ENCODE data around the gene MICU2.

MICU2 gene, protein sequence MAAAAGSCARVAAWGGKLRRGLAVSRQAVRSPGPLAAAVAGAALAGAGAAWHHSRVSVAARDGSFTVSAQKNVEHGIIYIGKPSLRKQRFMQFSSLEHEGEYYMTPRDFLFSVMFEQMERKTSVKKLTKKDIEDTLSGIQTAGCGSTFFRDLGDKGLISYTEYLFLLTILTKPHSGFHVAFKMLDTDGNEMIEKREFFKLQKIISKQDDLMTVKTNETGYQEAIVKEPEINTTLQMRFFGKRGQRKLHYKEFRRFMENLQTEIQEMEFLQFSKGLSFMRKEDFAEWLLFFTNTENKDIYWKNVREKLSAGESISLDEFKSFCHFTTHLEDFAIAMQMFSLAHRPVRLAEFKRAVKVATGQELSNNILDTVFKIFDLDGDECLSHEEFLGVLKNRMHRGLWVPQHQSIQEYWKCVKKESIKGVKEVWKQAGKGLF

DNA sequence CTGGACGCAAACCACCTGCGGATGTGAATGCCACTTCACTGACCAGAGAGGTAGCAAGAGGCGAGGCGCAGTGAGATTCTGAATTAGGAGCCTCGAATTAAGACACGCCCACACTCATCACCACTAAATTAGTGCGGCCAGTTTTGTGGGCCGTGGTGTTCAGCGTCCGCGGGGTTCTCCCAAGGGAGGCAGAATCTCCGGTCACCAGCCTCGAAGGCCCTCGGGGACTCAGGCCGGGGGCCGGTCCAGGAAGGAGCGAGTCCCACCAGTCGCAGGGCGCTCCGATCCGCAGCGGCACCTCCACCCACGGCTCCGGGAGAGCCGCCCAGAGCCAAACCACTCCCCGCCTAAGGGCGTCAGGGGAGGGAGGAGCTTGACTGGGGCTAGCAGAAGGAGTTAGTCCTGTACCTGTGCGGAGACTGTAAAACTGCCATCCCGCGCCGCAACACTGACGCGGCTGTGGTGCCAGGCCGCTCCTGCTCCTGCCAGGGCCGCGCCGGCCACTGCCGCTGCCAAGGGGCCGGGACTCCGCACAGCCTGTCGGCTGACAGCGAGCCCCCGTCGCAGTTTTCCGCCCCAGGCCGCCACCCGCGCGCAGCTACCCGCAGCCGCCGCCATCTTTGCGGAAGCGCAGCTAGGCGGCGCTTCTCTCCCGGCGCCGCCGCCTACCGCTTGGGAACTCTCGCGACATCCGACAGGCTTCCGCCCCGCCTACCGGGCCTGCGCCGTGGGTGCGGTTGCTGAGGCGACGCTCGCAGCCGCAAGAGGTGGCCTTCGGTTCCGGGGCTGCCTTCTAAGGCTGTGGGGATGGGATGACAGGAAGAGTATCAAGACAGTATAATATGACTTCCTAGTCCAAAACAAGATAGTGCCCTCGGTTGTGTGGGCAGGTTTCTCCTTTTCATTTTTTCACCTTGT is at the start of gene MICU2:
TSS of gene MICU2 (minus strand) at position 640 of the 918 bp plus-strand sequence. CDS start at position 618, 22 bp downstream.
- peak; percentile 95 for DNase-seq

DNA sequence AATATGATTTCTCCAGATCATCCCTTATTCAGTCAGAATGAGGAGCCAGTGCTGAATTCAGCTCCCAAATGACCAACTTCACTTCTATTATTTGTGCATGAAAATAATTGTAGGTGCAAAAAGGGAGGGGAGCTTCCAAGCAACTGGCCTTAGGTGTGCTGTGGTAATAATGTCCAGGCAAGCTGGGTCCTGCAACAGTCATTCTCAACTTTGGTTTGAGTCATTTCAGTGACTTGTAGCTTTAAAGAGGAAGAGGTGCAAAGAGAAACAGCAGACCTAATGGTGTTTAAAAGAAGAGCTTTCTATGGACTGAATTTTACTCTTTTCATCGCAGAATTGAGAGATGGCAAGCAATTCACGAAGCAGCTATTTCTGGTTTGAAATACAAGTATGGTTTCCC is 37.7 kb upstream of the MICU2 start:
- no peak for DNase-seq

DNA sequence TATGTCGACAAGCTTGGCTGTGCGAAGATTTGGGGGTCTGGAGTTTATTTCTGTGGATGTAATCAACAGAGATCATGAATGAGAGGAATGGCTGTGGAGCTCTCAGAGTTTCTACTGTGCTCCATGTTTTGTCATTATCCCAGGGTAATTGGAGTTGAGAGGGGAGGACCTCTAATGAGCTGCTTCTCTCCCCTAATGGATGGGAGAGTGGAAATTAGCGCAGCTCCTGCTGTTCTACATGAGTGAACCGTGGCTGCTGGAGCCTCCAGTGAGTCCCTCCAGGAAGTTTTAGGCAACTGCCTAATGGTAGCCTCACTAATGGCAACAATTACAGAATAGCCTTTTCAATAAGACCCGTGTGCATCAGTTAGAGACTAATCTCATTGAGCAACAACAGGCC is 35.6 kb upstream of the MICU2 start:
- DNase-seq, result no peak

DNA sequence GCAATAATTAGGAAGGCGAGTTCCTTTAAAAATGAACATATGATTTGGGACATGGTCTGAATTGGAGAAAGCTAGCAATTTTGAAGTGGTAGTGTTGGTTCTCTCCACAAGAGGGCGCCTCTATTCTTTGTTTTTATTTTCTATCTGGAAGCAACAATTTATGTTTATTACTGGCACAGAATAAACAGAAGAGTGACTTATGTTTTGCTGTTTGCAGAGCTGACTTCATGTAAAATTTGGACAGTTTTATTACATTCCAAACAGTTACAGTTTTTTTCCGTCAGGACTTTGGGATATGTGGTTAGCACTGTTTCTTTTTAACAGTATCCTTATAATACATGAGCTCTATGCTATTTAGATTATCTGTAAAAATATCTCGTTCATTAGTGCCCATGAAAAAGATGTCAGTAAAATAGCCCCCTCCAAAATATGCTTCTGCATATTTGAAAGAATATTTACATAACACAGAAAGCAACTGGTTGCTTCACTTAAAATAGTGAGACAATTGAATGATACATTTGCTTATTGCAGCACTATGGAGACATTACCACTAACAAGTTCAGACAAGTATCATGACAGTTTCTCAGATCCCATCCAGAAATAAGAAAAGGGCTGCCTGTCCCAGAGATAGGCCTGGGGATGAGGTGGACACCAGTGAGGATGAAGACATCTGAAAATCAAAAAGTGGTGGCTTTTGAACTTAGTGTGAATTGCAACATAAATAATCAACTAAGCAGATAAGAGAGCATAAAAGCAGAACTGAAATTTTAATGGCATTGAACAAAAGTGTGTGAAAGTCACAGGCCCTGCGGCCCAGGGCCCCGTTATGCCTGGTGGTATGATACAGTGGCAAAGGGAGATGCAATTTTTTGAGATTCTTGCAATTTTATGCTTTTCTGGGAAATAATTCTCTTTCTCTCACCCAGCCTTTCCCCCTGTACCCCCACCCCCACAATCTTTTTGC is 34.6 kb upstream of the MICU2 start:
- DNase-seq, result peak; percentile 43

DNA sequence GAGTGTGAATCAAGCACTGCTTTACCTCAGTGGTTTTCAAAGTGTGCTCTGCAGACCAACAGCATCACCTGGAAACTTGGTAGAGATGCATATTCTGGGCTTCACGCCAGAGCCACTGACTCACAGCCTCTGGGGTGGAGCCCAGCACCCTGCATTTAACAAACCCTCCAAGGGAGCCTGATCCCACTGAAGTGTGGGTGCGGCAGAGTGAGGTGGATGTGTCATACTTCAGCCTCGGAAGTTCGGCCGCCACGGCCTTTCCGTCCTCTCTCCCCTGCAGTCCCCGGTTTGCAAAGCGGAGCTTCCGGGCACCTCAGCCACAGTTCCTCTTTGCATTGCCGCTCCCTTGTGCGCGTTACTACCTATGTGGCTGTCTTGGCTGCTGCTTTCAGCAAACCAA is 33.3 kb upstream of the MICU2 start:
- peak; percentile 39 for DNase-seq

DNA sequence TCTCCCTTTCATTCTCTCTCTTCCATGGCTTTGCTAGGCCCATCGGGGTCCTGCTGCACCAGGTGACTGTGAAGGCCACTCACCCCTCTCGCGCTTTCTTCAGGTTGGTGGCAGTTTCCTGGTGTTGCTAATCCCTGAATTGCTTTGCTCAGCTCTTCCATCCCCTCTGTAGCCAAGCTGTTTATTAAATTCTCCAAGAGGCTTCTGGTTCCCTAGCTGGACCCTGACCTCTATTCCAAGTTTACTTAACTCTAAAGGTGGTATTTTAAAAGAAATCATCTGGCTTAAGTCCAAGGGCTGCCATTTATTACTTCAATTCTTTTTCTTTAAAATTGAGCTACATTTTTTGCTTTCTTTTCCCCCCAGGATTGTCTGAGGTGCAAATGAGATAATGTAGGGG is 32.7 kb upstream of the MICU2 start:
- DNase-seq, result no peak

DNA sequence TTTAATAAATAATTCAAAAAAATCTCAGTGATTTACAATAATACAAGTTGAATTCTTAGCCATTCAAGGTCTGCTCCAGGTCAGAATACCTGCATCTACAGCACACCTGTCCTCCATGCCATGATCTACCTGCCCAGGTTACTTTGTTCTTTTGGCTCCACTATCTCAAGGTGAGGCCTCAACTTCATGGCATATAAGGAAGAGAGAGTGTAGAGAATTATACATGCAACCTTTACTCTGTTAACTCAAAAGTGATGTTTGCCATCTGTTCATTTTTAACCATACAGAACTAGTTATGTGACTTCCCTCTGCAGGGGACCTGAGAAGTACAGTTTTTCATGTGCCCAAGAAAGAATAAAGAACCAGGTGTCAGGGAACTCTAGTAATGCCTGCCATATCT is 28.2 kb upstream of the MICU2 start:
- DNase-seq, result no peak

DNA sequence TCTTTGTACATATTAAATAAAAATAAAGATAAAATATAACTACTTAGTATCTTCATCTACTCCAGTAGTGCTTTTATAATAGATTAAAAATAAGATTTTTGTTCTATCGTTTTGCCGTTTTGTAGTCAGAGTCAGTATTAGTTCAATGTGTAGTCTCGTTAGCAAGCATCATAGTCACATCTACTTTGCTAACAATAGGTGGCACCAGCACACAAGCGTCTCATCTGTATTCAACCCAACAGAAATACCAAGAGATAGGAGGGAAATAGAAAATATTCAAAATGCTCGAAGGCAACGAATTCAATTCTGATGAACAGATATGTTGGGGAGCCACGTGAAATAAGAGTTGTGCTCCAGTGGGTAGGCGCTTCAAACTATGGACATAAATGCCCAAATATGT is 21.4 kb upstream of the MICU2 start:
- DNase-seq, result no peak

DNA sequence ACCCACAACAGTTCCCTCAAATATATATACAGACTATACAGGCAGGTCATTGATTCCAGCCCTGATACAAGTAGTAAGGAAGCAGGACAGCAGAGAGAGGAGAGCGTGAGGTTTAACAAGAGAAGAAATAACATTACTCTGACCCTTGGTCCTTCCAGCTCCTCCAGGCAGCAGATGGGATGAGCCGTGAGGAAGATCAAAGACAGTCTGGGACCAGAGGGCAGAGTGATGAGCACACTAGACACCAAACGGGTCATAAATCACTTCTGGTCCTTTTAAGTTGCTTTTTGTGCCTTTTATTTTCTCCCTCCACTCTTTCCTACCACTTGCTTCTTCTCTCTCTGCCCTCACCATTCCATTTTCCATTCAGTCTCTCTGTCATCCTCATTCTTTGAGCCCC is 16.9 kb upstream of the MICU2 start:
- no peak for DNase-seq

DNA sequence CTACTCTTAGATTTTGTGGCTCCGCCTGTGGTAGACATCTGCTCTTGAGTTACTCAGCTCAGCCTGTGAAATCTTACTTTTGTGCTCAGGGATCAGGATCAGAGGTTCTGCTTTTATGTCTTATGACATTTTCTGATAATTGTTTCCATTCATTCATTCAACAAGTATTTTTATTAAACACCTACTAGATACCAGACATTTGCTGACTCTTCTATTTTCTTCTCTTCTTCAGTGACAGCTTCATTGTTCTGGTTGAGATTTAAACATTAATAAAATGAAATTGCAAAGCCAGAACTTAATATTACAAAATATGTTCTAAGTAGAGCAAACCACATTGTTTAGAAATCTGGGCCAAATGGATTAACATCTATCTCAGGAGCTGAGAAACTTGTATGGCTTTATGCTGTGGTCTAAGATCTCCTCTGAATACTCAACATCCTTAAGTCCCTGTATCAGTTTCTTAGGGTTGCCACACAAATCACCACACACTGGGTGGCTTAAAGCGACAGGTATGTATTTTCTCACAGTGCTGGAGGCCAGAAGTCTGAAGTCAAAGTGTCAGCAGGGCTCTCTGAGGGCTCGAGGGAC is 15.8 kb upstream of the MICU2 start:
- no peak for DNase-seq

DNA sequence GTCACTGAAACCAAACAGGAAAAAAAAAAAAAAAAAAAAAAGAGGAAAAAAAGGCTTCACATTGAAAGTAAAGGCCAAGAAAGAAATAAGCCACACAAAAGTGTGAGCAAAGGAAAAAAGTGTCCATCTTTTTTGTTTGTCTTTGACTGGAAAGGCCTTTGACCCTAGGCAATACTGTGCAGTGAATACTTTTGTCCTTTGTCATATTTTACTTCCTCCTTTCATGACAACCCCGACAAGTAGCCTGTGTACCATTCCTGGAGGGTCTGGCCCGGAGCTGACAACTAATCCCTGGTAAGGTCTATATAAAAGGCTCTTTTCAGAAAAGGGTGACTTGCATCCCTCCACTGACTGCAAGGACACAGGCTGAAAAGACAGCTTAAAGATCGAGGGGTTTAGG is 12.9 kb upstream of the MICU2 start:
- DNase-seq, result no peak

DNA sequence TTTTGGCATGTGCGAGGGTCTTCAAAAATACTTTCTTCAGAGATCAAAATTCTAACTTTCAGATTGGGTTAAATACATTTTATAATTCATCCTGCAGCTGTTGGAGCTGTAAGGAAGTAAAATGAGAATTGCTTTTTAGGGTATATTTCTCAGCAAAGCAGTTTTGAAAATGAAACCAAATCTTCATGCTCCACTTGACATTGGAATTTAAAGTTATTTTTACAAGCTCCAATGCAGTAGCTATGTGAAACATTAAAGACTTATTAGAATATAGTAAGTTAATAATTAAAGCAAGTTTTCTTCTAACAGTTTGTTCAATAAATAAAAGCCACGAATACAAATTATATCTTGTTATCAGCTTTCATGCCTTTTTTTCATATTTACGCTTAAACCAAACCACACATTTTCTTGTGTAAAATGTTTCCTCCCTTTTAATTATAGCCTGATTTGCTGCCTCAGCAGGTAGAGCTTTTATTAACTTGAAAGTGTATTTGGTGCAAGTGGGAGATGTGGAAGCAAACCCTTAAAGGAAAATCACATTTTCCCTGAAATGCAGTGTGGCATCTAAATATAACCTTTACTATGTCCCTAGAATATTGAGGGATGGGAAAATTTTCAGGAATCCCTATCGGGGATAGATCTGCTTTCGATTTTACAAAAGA is 12.4 kb upstream of the MICU2 start:
- DNase-seq, result no peak

DNA sequence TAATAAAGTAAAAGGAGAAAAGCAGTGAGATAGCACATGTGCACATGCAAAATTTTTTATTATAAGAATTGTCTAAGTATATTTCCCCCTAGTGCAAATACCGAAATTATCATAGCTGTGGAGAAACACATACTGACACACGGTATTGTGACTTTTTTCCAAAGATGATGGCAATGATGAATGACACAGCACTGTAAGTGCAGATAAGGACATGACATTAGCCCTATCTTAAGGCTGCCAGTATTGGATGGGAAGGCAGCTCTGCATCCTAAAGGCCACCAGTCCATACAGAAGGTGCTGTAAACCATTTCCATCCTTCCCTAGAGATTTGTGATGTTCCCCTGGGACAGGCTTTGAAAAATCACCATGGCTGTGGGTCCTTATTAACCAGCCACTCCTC is 11.5 kb upstream of the MICU2 start:
- DNase-seq, result no peak

DNA sequence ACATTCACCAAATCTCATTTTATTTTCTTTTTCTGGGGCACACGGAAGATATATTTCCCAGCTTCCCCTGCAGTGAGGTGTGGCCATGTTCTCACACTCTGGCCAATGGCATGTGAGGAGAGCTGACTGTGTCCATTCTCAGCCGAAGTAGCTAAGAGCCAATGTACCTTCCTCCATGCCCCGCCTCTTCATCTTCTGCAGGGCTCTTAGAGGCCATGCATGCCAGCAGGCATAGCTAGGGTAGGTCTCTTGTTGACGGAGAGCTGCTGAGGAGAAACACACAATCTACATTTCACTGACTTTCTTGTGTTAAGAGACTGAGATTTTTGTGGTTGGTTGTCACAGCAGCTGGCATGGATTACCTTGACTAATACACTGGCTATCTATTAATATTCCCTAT is 9.8 kb upstream of the MICU2 start:
- DNase-seq, result no peak

DNA sequence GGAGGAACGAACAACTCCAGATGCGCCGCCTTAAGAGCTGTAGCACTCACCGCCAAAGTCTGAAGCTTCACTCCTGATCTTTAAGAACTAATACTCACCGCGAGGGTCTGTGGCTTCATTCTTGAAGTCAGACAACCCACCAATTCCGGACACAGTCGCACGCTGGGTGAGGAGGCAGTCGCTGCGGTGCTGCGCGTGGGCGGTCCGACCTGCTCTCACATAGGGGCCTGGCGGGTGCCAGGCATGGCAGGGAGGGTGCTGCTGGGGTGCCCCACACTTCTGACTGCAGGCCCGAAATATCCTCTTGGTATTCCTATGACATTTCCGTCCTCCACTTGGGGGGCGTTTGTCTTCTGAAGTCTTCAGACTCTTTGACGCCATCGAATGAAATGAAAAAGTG is 7.4 kb upstream of the MICU2 start:
- no peak for DNase-seq

DNA sequence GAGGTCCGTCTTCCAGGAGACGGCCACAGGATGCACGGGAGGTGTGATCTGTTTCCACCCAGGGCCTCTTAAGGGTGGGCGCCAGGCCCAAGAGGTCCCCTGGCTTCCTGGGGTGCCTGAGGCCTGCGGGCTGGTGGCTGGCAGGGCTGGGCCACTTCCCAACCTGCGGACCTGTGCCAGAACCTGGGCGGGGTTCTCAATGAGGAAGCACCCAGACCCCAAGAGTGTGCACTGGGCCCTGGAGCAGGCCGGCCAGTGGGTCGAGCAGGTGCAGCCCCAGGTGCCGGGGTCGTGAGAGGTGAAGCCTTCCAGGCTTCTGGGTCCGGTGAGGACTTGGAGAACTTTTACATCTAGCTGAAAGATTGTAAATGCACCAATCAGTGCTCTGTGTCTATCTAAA is 6.7 kb upstream of the MICU2 start:
- DNase-seq, result no peak

DNA sequence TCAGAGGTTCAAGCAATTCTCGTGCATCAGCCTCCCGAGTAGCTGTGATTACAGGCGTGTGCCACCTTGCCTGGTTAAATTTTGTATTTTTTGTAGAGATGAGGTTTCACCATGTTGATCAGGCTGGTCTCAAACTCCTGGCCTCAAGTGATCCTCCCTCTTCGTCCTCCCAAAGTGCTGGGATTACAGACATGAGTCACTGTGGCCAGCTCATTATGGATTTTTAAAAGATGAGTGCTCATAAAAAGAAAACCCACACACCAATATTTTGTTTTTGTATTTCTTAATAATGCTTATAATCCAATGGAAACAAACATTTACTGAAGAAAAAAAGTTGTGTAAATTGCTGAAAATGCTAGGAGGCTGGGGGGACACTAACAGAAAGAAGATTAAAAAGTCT is 5.0 kb upstream of the MICU2 start:
- no peak for DNase-seq

DNA sequence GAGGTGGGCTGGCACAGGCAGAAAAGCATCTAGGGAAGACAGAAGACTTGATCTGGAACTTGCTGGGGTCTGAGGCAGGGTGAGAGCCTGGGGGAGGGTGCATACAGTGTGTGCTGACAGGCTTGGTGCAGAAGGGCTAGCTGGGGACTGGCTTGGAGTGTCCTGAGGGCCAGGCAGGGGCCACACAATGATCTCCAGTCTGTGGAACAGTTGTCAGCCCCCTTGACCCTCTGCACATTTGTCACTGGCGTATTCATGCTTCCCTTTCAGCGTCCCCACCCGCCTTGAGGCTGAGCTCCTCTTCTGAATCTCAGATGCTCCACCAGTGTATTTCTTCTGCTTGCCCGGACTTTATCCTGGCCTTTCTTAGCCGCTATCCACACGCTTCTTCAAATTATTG is 2.8 kb upstream of the MICU2 start:
- DNase-seq, result no peak

DNA sequence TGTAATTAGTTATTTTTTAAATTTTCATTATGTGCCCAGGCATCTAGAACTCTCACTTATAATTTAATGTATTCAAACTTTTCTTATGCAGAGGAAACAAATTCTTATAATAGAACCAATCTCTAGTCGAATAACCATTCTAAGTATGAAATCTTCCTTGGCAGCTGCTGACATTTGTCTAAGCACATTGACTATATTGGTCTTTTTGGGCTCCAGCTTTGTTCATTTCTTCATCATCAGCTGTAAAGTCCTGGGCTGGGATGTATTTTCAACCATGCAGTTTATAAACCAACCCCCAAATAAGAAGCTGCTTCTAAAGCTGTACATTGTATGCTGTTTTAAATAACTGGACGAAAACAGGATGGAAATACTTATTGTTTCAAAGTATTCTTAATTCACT is 2.3 kb upstream of the MICU2 start:
- DNase-seq, result no peak

DNA sequence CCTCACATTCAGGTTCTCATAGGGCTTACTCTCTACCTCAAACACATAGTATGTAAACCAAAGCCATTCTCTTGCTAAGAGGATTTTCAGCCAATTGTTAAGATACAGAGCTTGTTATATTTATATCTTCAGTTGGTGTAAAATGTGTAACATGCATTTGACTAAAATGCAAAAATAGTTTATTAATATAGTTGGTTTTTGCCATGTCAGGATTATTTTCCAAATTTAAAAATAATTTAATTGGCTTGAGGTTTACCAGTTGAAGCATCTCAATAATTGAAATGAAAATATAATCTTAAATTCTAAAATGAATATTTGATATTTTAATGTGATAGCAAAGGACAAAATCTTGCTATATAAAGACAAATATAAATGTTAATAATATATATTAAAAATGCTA is 7.2 kb downstream of the MICU2 start:
- DNase-seq, result no peak

DNA sequence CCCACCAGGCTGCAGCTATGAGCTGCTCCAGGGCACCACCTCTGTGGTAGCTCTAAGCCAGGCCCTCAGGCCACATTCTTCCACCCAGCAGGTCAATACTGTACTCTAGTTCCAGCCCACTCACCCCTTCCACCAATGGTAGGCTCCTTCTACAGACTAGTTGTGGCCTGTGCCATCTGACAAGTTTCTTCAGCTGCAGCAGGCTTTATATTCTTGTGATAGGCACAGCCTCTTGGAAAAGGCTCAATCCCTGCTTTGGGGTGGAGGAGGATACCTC is 8.5 kb downstream of the MICU2 start:
- no peak for DNase-seq

Data from stimulated activated CD8-positive, alpha-beta memory T cell treated with anti-CD3 and anti-CD28 coated beads, Interleukin-4, amount 100 ng/mL, for 48 hours (primary cell).